ENCODE data around the gene CZIB.
"Not testable (repeated sequence)": the region's sequence is repeated elsewhere in the genome, so short reads cannot be mapped to it uniquely, and the experiment has no call there.

Gene CZIB

GRCh38 chr1:53187401-53187800 lies 33.0 kb downstream of the CZIB start:
- DNase-seq = no peak

- DNase-seq = no peak
These were observed 33.9 kb downstream of the CZIB start for GRCh38 chr1:53186533-53186932.

- not testable (repeated sequence) for DNase-seq
These were observed 34.5 kb downstream of the CZIB start for GRCh38 chr1:53185955-53186297.

GRCh38 chr1:53183095-53183990 lies 37.1 kb downstream of the CZIB start:
- DNase-seq = no peak

- no peak for DNase-seq
These were observed 37.7 kb downstream of the CZIB start for GRCh38 chr1:53182716-53183094.

- peak; percentile 84 for DNase-seq
These were observed 38.3 kb downstream of the CZIB start for GRCh38 chr1:53182111-53182593.

GRCh38 chr1:53180951-53181350 lies 39.5 kb downstream of the CZIB start:
- DNase-seq = no peak

GRCh38 chr1:53180226-53180625 lies 40.2 kb downstream of the CZIB start:
- no peak for DNase-seq

GRCh38 chr1:53176452-53177208 lies 43.8 kb downstream of the CZIB start:
- DNase-seq = peak; percentile 73

GRCh38 chr1:53174971-53175913 lies 45.2 kb downstream of the CZIB start:
- DNase-seq = no peak

- peak; percentile 25 for DNase-seq
These were observed 47.9 kb downstream of the CZIB start for GRCh38 chr1:53172426-53173128.

- no peak for DNase-seq
These were observed 53.5 kb downstream of the CZIB start for GRCh38 chr1:53166912-53167311.

GRCh38 chr1:53166366-53166765 lies 54.1 kb downstream of the CZIB start:
- DNase-seq = no peak

GRCh38 chr1:53165408-53165961 lies 54.9 kb downstream of the CZIB start:
- no peak for DNase-seq
